ENCODE data around the gene SIVA1.

DNA sequence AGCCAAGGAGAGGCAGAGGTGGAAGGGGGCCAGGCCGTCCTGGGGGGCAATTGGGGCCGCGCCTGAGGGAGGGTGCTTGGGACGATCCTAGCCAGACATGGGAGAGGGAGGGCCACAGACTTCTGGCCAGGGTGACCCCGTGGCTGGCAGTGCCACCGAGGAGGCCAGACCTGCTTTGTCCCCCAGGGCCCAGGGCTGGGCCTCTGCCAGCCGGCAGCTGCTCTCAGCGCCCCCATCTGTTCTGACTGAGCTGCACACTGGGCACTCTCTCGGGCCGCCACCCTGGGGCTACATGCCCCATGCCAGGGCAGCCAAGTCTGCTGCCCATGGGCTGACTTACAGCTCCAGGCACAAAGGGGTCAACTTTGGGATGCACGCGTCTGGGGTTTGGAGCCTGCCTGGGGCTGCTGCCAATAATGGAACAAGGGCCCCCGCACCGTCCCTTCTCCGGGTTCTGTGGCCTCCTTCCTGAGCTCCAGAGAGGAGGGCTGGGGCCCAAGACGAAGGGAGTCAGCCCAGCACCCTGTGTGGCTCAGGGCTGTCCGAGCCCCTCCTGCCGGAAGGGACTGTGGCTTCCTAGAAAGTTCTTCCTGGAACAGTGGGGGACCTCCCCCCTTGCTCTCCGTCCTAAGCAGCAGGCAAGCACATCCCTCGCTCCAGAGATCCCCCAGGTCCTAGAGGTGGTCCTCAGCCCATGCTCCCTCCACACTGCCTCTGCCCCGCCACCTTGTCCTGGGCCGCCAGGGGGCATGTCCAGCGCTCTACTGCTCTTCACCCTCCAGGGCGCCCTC is 27.8 kb upstream of the SIVA1 start:
- TF ChIP-seq, protein P1, sequence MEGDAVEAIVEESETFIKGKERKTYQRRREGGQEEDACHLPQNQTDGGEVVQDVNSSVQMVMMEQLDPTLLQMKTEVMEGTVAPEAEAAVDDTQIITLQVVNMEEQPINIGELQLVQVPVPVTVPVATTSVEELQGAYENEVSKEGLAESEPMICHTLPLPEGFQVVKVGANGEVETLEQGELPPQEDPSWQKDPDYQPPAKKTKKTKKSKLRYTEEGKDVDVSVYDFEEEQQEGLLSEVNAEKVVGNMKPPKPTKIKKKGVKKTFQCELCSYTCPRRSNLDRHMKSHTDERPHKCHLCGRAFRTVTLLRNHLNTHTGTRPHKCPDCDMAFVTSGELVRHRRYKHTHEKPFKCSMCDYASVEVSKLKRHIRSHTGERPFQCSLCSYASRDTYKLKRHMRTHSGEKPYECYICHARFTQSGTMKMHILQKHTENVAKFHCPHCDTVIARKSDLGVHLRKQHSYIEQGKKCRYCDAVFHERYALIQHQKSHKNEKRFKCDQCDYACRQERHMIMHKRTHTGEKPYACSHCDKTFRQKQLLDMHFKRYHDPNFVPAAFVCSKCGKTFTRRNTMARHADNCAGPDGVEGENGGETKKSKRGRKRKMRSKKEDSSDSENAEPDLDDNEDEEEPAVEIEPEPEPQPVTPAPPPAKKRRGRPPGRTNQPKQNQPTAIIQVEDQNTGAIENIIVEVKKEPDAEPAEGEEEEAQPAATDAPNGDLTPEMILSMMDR (conservative IDR thresholded peaks at IDR 0.05), result no peak; the same call in 1 of the 2 replicates
- no peak for TF ChIP-seq EZH2 (IDR thresholded peaks at IDR 0.05; ENCODE audit: low read depth)
